Sigmoid colon (tissue), 4 donors: ENCODE data around the gene CUL4A.

Experiments used
- CTCF ChIP-seq, 4 experiments: fragments of 450-650 bp in 3 of 4; fragments of 200-600 bp in 1 of 4; IDR thresholded peaks; one replicate each; pipeline ENCODE4 v1.5.1; 2016 to 2019; ENCODE audit warnings: antibody characterized with exemption in 4 of 4, mild to moderate bottlenecking in 3 of 4, moderate library complexity in 2 of 4
- EP300 ChIP-seq, 4 donors: sonication (generic); formaldehyde crosslinking; IDR thresholded peaks; one replicate each; pipeline ENCODE4 v1.6.1; 2017; ENCODE audit warnings: antibody characterized with exemption in 4 of 4
- POLR2A ChIP-seq, 2 donors: fragments of 450-650 bp; IDR thresholded peaks; one replicate each; pipeline ENCODE4 v1.6.1; 2016; ENCODE audit warnings: antibody characterized with exemption in 2 of 2, mild to moderate bottlenecking in 2 of 2, moderate library complexity in 2 of 2
- POLR2AphosphoS5 ChIP-seq, 4 donors: sonication (generic); formaldehyde crosslinking; IDR thresholded peaks; one replicate each; pipeline ENCODE4 v1.6.1; 2017; ENCODE audit warnings: antibody characterized with exemption in 4 of 4

- TF ChIP-seq CTCF (IDR thresholded peaks at IDR 0.05) (no peak), POLR2A (IDR thresholded peaks at IDR 0.05) (no peak), EP300 (IDR thresholded peaks at IDR 0.05) (no peak), POLR2AphosphoS5 (IDR thresholded peaks at IDR 0.05) (no peak)
Observed at GRCh38 chr13:113167575-113167974, 41.8 kb upstream of the CUL4A start.
